Stimulated activated CD8-positive, alpha-beta memory T cell treated with anti-CD3 and anti-CD28 coated beads, Interleukin-12 subunit alpha, Interleukin-12 subunit beta, amount 100 ng/mL, for 24 hours (primary cell): ENCODE results near the gene NRIP2.

Source experiments
- DNase-seq: peaks from one replicate; pipeline ENCODE4 v3.0.0-alpha.2; 2020; ENCODE audit errors: extremely low read depth

NRIP2 gene

DNA sequence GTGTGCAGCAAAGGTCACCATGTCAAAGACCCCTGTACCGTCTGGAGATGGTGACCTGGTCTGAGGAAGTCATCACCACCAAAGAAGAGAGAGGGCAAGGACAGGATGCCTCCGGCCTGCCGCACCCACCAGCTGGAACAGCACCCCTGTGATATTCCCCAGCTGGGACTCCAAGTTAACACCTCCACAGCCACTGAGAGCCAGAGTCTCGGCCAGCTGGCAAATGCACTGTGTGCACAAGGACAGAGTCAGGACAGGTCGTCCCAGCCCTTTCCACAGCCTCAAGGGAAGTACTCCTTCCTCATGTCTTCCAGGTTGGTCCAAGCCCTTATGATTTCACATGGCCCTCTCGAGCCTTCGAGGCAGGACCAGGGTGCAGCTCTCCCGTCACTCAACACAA, 59.4 kb downstream of the NRIP2 start:
- no peak for DNase-seq
